Mesendoderm (in vitro differentiated cells): ENCODE data around the gene GRM8.

Experiments
- DNase-seq: peaks from one replicate; pipeline ENCODE4 v3.0.0; 2013
- H2AK5ac ChIP-seq: 2 replicates; pipeline ENCODE4 v1.6.1; 2013; ENCODE audit warnings: low read length, inconsistent platforms
- H2BK120ac ChIP-seq: 2 replicates; pipeline ENCODE4 v1.6.1; 2013; ENCODE audit warnings: low read depth, mild to moderate bottlenecking, low read length, moderate library complexity, mixed read lengths
- H2BK15ac ChIP-seq: replicated peaks from 2 replicates; pipeline ENCODE4 v1.6.1; 2013; ENCODE audit warnings: low read depth, mild to moderate bottlenecking, moderate library complexity
- H2BK5ac ChIP-seq: 2 replicates; pipeline ENCODE4 v1.6.1; 2013; ENCODE audit warnings: low read length, inconsistent platforms
- H3K18ac ChIP-seq: 2 replicates; pipeline ENCODE4 v1.6.1; 2013; ENCODE audit warnings: mild to moderate bottlenecking, low read length, mixed read lengths
- H3K23ac ChIP-seq: one replicate; pipeline ENCODE4 v1.6.1; 2013; ENCODE audit warnings: low read length
- H3K27ac ChIP-seq: 2 replicates; pipeline ENCODE4 v1.5.1; 2013; ENCODE audit warnings: low read depth, mild to moderate bottlenecking, inconsistent platforms, low read length, moderate library complexity
- H3K27me3 ChIP-seq: 2 replicates; pipeline ENCODE4 v1.6.1; 2013; ENCODE audit warnings: low read length, control low read depth, mild to moderate bottlenecking, inconsistent platforms; ENCODE audit not compliant: insufficient read depth, poor library complexity
- H3K36me3 ChIP-seq: 2 replicates; pipeline ENCODE4 v1.6.1; 2013; ENCODE audit warnings: low read length, inconsistent platforms; ENCODE audit not compliant: control insufficient read depth, insufficient read depth
- H3K4ac ChIP-seq: one replicate; pipeline ENCODE4 v1.6.1; 2013; ENCODE audit warnings: low read depth, mild to moderate bottlenecking, low read length, moderate library complexity
- H3K4me1 ChIP-seq: 2 replicates; pipeline ENCODE4 v1.6.1; 2013; ENCODE audit warnings: low read depth, low read length, inconsistent platforms; ENCODE audit not compliant: control insufficient read depth
- H3K4me2 ChIP-seq: 2 replicates; pipeline ENCODE4 v1.6.1; 2013; ENCODE audit warnings: low read length
- H3K4me3 ChIP-seq: 2 replicates; pipeline ENCODE4 v1.5.1; 2013; ENCODE audit warnings: mild to moderate bottlenecking, low read length
- H3K56ac ChIP-seq: one replicate; pipeline ENCODE4 v1.6.1; 2013; ENCODE audit warnings: low read length
- H3K79me1 ChIP-seq: 2 replicates; pipeline ENCODE4 v1.6.1; 2013; ENCODE audit warnings: low read length, inconsistent platforms
- H3K79me2 ChIP-seq: 2 replicates; pipeline ENCODE4 v1.6.1; 2013; ENCODE audit warnings: mild to moderate bottlenecking, low read length; ENCODE audit not compliant: control insufficient read depth, insufficient read depth
- H3K9ac ChIP-seq: 2 replicates; pipeline ENCODE4 v1.6.1; 2013; ENCODE audit warnings: low read length, inconsistent platforms
- H4K5ac ChIP-seq: one replicate; pipeline ENCODE4 v1.6.1; 2013; ENCODE audit warnings: low read length
- H4K8ac ChIP-seq: one replicate; pipeline ENCODE4 v1.6.1; 2013; ENCODE audit warnings: low read depth, mild to moderate bottlenecking, control low read depth, low read length, moderate library complexity
- WGBS: extraction: QIAGEN DNeasy Blood & Tissue Kit; methylation state at CpG from one replicate; pipeline ENCODE4 v1.1.7; 2013; ENCODE audit warnings: low lambda C conversion rate, missing lambda C conversion rate; ENCODE audit not compliant: insufficient coverage; ENCODE audit errors: extremely low coverage; 5-methylcytosine and 5-hydroxymethylcytosine counted together

The GRM8 gene

DNA sequence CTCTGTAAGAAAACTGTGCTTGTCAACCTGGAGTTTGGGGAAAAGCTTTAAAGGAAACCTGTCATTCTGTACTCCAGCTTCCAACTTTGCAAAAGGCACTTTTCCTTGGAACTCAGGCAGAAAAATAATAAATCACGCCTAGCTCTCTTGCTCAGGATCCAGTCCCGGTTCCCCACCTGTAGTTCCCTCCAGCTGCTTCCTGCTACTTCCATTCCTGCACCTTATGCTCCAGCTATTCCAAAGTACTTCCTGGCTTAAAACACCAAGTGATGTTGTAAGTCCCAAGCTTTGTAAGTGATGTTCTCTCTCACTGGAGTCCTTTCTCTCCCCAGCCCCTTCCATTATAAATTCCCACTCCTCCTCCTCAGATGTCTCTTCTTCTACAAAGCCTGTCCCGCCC, 98.6 kb downstream of the GRM8 start:
- Histone ChIP-seq H3K9ac (no peak overlapping the region), H3K79me2 (no peaks in the 10 kb centered on the region), H2AK5ac (no peak overlapping the region), H3K79me1 (no peaks in the 10 kb centered on the region), H3K4ac (no peak overlapping the region), H3K4me3 (no peak overlapping the region), H2BK120ac (no peak overlapping the region), H4K5ac (no peak overlapping the region), H2BK15ac (no peak overlapping the region), H3K56ac (no peak overlapping the region), H3K27me3 (no peaks in the 10 kb centered on the region), H3K36me3 (no peaks in the 10 kb centered on the region), H4K8ac (no peak overlapping the region), H2BK5ac (no peak overlapping the region), H3K4me1 (no peaks in the 10 kb centered on the region), H3K23ac (no peak overlapping the region), H3K4me2 (no peak overlapping the region), H3K18ac (no peak overlapping the region), H3K27ac (no peak overlapping the region)
- DNase-seq, result peak; percentile 4
- WGBS, result no CpG with 5 or more reads among the region's 3 CpGs

DNA sequence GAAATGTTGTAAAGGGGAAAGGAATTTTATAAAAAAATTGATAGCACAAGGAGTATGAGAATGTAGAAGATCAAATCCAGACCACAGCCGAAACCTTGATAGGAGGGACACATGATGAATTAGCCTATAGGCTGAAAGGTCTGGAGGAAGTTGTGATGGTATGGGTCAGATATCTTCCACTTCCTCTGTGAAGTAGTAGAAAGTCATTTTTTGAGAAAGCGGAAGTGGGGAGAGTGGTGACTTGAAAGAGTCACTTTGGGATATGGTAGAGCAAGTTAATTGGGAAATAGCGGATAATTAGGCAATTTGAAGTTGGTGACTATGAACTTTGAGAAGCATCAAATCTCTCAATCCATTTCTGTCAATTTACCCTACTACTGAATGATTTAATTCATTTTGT, 99.4 kb downstream of the GRM8 start:
- H3K27me3 ChIP-seq, result no peaks in the 10 kb centered on the region
- H3K36me3 ChIP-seq, result no peaks in the 10 kb centered on the region
- H4K8ac ChIP-seq, result no peak overlapping the region
- no peak for DNase-seq
- no peaks in the 10 kb centered on the region for H3K79me2 ChIP-seq
- no peak overlapping the region for H3K56ac ChIP-seq
- H4K5ac ChIP-seq, result no peak overlapping the region
- no peak overlapping the region for H2BK5ac ChIP-seq
- no peaks in the 10 kb centered on the region for H3K4me1 ChIP-seq
- H3K23ac ChIP-seq, result no peak overlapping the region
- no CpG with 5 or more reads among the region's 3 CpGs for WGBS
- no peak overlapping the region for H3K27ac ChIP-seq
- H3K4me2 ChIP-seq, result no peak overlapping the region
- H3K9ac ChIP-seq, result no peak overlapping the region
- H3K18ac ChIP-seq, result no peak overlapping the region
- H3K79me1 ChIP-seq, result no peaks in the 10 kb centered on the region
- no peak overlapping the region for H3K4ac ChIP-seq
- H3K4me3 ChIP-seq, result no peak overlapping the region
- no peak overlapping the region for H2BK120ac ChIP-seq
- no peak overlapping the region for H2BK15ac ChIP-seq
- H2AK5ac ChIP-seq, result no peak overlapping the region

DNA sequence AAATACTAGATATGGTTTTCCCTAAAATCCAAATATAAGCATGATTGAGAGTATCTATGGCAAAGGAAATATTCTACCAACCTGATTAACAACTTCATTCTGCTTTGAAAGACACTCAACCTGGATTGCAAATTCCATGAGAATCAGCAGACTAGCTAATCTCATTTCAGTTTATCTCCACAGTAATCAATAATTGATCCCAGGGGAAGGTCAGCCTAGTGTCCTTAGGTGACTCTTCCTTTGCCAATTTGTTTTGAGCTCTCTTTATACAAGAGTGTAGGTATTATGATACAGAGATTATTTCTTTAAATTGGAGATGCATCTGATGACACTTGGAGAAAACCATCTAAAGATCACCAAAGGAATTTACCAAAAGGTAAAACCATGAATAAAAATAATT, 100.3 kb downstream of the GRM8 start:
- no peaks in the 10 kb centered on the region for H3K79me2 ChIP-seq
- H3K23ac ChIP-seq, result no peak overlapping the region
- no peak overlapping the region for H3K4ac ChIP-seq
- no peak for DNase-seq
- no peak overlapping the region for H2AK5ac ChIP-seq
- no peak overlapping the region for H2BK15ac ChIP-seq
- no peak overlapping the region for H4K5ac ChIP-seq
- H3K18ac ChIP-seq, result no peak overlapping the region
- no peak overlapping the region for H3K56ac ChIP-seq
- H3K4me3 ChIP-seq, result no peak overlapping the region
- no peaks in the 10 kb centered on the region for H3K4me1 ChIP-seq
- no peaks in the 10 kb centered on the region for H3K79me1 ChIP-seq
- no peak overlapping the region for H3K4me2 ChIP-seq
- H2BK5ac ChIP-seq, result no peak overlapping the region
- H3K36me3 ChIP-seq, result no peaks in the 10 kb centered on the region
- no peak overlapping the region for H3K9ac ChIP-seq
- H4K8ac ChIP-seq, result no peak overlapping the region
- no peak overlapping the region for H3K27ac ChIP-seq
- H3K27me3 ChIP-seq, result no peaks in the 10 kb centered on the region
- H2BK120ac ChIP-seq, result no peak overlapping the region

DNA sequence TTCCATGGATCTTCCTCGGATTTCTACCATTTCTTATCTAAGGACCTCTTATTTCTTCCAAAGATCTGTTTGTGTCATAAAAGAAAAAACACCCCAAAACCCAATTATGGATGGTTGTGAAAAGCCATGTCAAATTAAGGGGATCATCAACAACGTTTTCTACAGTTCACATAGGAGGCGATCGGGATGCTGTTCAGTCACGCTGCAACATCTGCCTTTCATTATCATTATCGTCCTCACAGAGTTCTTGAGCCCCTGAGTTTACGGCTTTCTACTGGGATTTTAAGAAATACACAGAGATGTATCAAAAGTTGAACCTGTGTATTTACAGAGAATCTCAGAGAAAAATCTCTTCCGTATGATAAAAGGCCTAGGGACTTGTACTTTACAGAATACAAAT, 101.4 kb downstream of the GRM8 start:
- Histone ChIP-seq H3K56ac (no peak overlapping the region), H4K5ac (no peak overlapping the region), H3K4me1 (no peaks in the 10 kb centered on the region), H3K9ac (no peak overlapping the region), H2BK15ac (no peak overlapping the region), H3K79me2 (no peaks in the 10 kb centered on the region), H3K4ac (no peak overlapping the region), H3K27me3 (no peaks in the 10 kb centered on the region), H2AK5ac (no peak overlapping the region), H3K18ac (no peak overlapping the region), H3K4me3 (no peak overlapping the region), H2BK5ac (no peak overlapping the region), H4K8ac (no peak overlapping the region), H2BK120ac (no peak overlapping the region), H3K79me1 (no peaks in the 10 kb centered on the region), H3K4me2 (no peak overlapping the region), H3K23ac (no peak overlapping the region), H3K36me3 (no peaks in the 10 kb centered on the region), H3K27ac (no peak overlapping the region)
- no CpG with 5 or more reads among the region's 8 CpGs for WGBS
- no peak for DNase-seq

DNA sequence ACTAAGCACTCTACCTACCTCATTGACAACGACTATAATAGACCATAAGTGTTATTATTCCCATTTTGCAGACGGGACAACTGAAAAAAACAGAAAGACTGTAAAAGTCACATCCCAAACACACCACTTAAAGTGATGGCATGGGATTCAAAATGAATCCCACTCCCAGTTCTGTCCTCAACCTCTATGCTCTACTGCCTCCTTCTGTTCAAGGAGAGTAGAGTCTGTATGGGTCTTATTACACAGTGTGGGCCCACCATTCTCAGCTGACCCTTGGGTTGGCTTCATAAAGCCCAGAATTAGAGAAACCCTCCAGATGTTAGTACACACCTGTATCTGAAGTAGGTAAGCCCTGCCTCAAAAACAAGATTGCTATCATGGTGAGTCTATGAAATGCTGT, 102.2 kb downstream of the GRM8 start:
- Histone ChIP-seq H4K8ac (no peak overlapping the region), H3K79me2 (no peaks in the 10 kb centered on the region), H3K36me3 (no peaks in the 10 kb centered on the region), H3K27ac (no peak overlapping the region), H3K4me2 (no peak overlapping the region), H3K4me1 (no peaks in the 10 kb centered on the region), H3K9ac (no peak overlapping the region), H2BK15ac (no peak overlapping the region), H3K18ac (no peak overlapping the region), H3K4me3 (no peak overlapping the region), H2AK5ac (no peak overlapping the region), H4K5ac (no peak overlapping the region), H3K23ac (no peak overlapping the region), H3K27me3 (no peaks in the 10 kb centered on the region), H2BK5ac (no peak overlapping the region), H3K79me1 (no peaks in the 10 kb centered on the region), H3K4ac (no peak overlapping the region), H2BK120ac (no peak overlapping the region), H3K56ac (no peak overlapping the region)
- WGBS, result no CpG with 5 or more reads among the region's 2 CpGs
- DNase-seq, result peak; percentile 53

DNA sequence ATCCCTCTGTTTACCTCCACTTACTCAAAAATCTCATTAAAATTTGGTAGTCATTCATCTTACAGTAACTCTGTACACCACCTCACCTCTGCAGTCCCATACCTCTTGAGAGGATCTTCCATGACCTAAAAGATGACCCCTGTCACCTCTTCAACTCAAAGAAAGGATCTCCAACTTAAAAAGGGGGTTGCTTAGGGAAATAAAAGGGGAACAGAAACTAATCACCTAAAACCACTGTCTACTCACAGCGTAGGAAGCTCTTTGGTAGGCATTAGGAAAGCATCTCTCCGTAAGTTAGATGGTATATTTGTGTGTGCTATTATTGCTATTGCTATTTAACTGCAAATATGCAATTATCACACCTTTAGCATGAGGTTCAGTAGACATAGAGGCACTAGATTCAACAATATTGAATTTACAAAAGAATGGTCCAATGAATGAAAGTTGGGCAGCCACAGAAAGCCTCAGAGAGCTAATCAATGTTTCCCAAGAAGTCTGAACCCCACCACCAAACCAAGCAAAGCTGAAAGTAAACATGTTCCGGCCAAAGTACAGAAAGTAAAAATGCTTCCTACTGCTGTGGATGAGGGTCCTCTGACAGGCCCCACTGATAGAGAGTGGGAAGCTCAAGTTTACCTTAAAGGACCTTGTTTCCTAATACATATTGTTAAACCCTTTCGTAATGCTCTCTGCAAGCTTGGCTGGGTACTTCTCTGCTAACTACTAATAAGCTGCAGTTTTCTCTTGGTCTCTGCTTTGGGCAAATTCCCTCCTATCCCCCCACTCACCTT, 105.8 kb downstream of the GRM8 start:
- no peak overlapping the region for H3K4ac ChIP-seq
- H3K79me2 ChIP-seq, result no peaks in the 10 kb centered on the region
- no peaks in the 10 kb centered on the region for H3K4me1 ChIP-seq
- H3K27me3 ChIP-seq, result no peaks in the 10 kb centered on the region
- no peak overlapping the region for H3K9ac ChIP-seq
- H3K4me2 ChIP-seq, result no peak overlapping the region
- no peak overlapping the region for H2BK15ac ChIP-seq
- H3K27ac ChIP-seq, result no peak overlapping the region
- no peak overlapping the region for H3K56ac ChIP-seq
- no peak for DNase-seq
- no peak overlapping the region for H2BK120ac ChIP-seq
- no peak overlapping the region for H3K4me3 ChIP-seq
- no peak overlapping the region for H4K5ac ChIP-seq
- no peak overlapping the region for H3K18ac ChIP-seq
- no peak overlapping the region for H2BK5ac ChIP-seq
- no peaks in the 10 kb centered on the region for H3K36me3 ChIP-seq
- H3K79me1 ChIP-seq, result no peaks in the 10 kb centered on the region
- no peak overlapping the region for H3K23ac ChIP-seq
- no peak overlapping the region for H2AK5ac ChIP-seq
- WGBS, result no CpG with 5 or more reads among the region's 4 CpGs
- no peak overlapping the region for H4K8ac ChIP-seq
